GM23248 (cell line): Measurements from ENCODE around the gene ALDH16A1. TPM values are rescaled to one million over a fixed set of nuclear protein-coding genes. Genes with fewer than 3 reads are reported as not detected.
A peak's percentile ranks its signal among the peaks of the same experiment; 100 is the strongest.

Experiments used
- DNase-seq: peaks from one replicate; pipeline ENCODE4 v3.0.0-alpha.2; 2015
- H2AFZ ChIP-seq: fragments of 200-600 bp; sonication (generic); 2 replicates; pipeline ENCODE4 v1.6.1; 2016; ENCODE audit warnings: antibody characterized with exemption
- H3F3A ChIP-seq: fragments of 200-600 bp; sonication (generic); 2 replicates; pipeline ENCODE4 v1.6.1; 2016; ENCODE audit warnings: mild to moderate bottlenecking, antibody characterized with exemption, mixed run types; ENCODE audit not compliant: insufficient read depth
- H3K27ac ChIP-seq: fragments of 200-600 bp; sonication (generic); 2 replicates; pipeline ENCODE4 v1.5.1; 2016; ENCODE audit warnings: mild to moderate bottlenecking
- H3K27me3 ChIP-seq: fragments of 200-600 bp; sonication (generic); replicated peaks from 2 replicates; pipeline ENCODE4 v1.6.1; 2016; ENCODE audit warnings: mild to moderate bottlenecking; ENCODE audit not compliant: insufficient read depth
- H3K36me3 ChIP-seq: fragments of 200-600 bp; sonication (generic); 2 replicates; pipeline ENCODE4 v1.6.1; 2016; ENCODE audit warnings: low read depth, mild to moderate bottlenecking
- H3K4me1 ChIP-seq: fragments of 200-600 bp; sonication (generic); 2 replicates; pipeline ENCODE4 v1.6.1; 2016; ENCODE audit warnings: mild to moderate bottlenecking; ENCODE audit not compliant: insufficient read depth
- H3K4me2 ChIP-seq: fragments of 200-600 bp; sonication (generic); one replicate; pipeline ENCODE4 v1.6.1; 2016; ENCODE audit warnings: mild to moderate bottlenecking; ENCODE audit not compliant: unreplicated experiment
- H3K4me3 ChIP-seq: fragments of 200-600 bp; sonication (generic); 2 replicates; pipeline ENCODE4 v1.5.1; 2016; ENCODE audit warnings: mild to moderate bottlenecking
- H3K79me2 ChIP-seq: fragments of 200-600 bp; sonication (generic); 2 replicates; pipeline ENCODE4 v1.6.1; 2016; ENCODE audit warnings: mild to moderate bottlenecking; ENCODE audit not compliant: insufficient read depth
- H3K9ac ChIP-seq: fragments of 200-600 bp; sonication (generic); 2 replicates; pipeline ENCODE4 v1.6.1; 2016; ENCODE audit warnings: mild to moderate bottlenecking
- H3K9me2 ChIP-seq: fragments of 200-600 bp; sonication (generic); 2 replicates; pipeline ENCODE4 v1.6.1; 2016; ENCODE audit warnings: mixed run types, mild to moderate bottlenecking, moderate library complexity; ENCODE audit not compliant: insufficient read depth
- H3K9me3 ChIP-seq: fragments of 200-600 bp; sonication (generic); one replicate; pipeline ENCODE4 v1.6.1; 2017; ENCODE audit warnings: low read depth
- H4K20me1 ChIP-seq: fragments of 200-600 bp; sonication (generic); 2 replicates; pipeline ENCODE4 v1.6.0; 2016; ENCODE audit not compliant: insufficient read depth
- EZH2 ChIP-seq: fragments of 200-600 bp; sonication (generic); IDR thresholded peaks from 2 replicates; pipeline ENCODE4 v1.6.1; 2018; ENCODE audit warnings: antibody characterized with exemption, mild to moderate bottlenecking; ENCODE audit not compliant: insufficient read depth, poor library complexity, severe bottlenecking
- EZH2phosphoT487 ChIP-seq: fragments of 200-600 bp; sonication (generic); IDR thresholded peaks from 2 replicates; pipeline ENCODE4 v1.6.1; 2018; ENCODE audit warnings: antibody characterized with exemption, moderate library complexity, mild to moderate bottlenecking, low read depth; ENCODE audit not compliant: insufficient read depth
- WGBS, 2 experiments: methylation state at CpG; one replicate each; pipeline ENCODE4 v1.1.6; 2015 to 2017; ENCODE audit warnings: low lambda C conversion rate in 2 of 2, low coverage in 1 of 2; ENCODE audit errors: missing lambda C conversion rate in 2 of 2; 5-methylcytosine and 5-hydroxymethylcytosine counted together
- in situ Hi-C: fragments of 300-500 bp; cut with MboI; formaldehyde crosslinking; loops from 2 replicates; pipeline ENCODE4 v1.15.0; 2020
- polyA plus RNA-seq: library from polyadenylated mRNA; unstranded; fragments of >200 nt; fragmentation: Nextera tagmentation; extraction: Ambion mirVana; gene quantifications from 2 replicates; pipeline ENCODE4 v1.2.1, GENCODE V29; 2016
- total RNA-seq: library from RNA; depleted of rRNA; stranded (reverse); fragments of >200 nt; shearing (Covaris generic); gene quantifications from 2 replicates; pipeline ENCODE4 v1.2.3, GENCODE V29; 2014

ALDH16A1 gene
- total and polyA plus RNA-seq, 2 experiments from 2014 or later = 9.4 to 30.4 TPM

DNA sequence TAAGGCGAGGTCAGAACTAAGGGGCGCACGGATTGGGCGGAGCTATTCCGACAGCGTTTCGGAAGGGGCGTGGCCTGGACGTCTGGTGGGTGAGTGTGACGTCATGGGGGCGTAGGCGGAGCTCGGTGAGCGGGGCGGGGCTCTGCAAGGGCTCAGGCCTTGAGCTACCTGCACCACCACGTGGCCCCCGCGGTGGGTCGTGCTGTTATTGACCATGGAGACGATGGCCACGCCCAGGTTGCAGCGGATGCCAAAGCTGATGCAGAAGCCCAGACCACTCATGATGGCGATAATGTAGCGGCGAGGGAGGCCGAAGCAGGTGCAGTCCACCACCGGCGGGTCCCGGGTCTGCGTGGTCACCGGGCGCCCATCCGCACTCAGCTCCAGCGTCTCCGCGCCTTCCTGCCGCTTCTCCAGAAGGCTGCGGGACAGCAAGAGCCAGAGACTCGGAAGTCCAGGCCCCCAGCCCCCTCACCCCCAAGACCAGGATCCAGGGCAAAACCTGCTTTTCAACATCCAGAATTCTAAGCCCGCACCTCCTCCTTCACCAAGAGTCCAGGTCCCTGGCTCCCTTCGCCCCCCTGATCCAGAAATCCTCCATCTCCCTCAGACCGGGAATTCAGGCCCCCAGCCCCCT lies 16.5 kb upstream of the ALDH16A1 start:
- in situ Hi-C loops = no loop called here
- Histone ChIP-seq H3K27ac (no peak overlapping the region), H3K9ac (no peak overlapping the region), H3K4me2 (no peak overlapping the region), H3K4me1 (no peaks in the 10 kb centered on the region), H3K9me2 (no peaks in the 10 kb centered on the region), H3K9me3 (no peaks in the 10 kb centered on the region), H3K79me2 (no peaks in the 10 kb centered on the region), H3K4me3 (no peak overlapping the region), H3K36me3 (no peaks in the 10 kb centered on the region), H3F3A (peaks cover 5% of the 10 kb centered on the region; the same call in 1 of the 2 replicates), H4K20me1 (no peaks in the 10 kb centered on the region), H3K27me3 (peaks cover 82% of the 10 kb centered on the region), H2AFZ (no peak overlapping the region)
- 15 to 19% methylated on average over 39 to 40 of the region's 42 CpGs for whole genome bisulfite sequencing, 2 experiments
- TF ChIP-seq EZH2phosphoT487 (no peak), EZH2 (peak; percentile 25)
- peak; percentile 54 for DNase-seq

DNA sequence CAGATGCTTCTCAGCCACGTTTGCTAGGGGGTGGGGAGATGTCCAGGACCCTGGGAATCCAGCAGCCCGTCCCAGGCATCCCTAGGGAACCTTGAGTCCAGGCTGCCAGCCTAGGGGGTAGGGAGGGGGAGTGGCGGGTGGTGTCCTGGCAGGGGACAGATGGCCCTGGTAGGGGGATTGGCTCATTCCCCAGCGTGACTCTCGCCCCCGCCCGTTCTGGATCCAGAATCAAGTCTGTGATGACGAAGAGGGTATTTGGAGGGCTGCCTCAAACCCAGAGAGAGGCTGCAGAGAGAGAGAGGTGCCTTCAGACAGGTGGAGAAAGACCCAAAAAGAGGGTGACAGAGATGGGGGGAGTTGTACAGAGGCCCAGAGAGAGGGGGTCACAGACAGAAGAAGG lies 15.8 kb upstream of the ALDH16A1 start:
- WGBS, 2 experiments = 0 to 11% methylated on average over 4 to 8 of the region's 8 CpGs
- Histone ChIP-seq H3K4me2 (no peak overlapping the region), H3K9me2 (no peaks in the 10 kb centered on the region), H4K20me1 (no peaks in the 10 kb centered on the region), H3K27ac (no peak overlapping the region), H3K4me3 (no peak overlapping the region), H3K4me1 (no peaks in the 10 kb centered on the region), H3F3A (peaks cover 7% of the 10 kb centered on the region), H3K9me3 (no peaks in the 10 kb centered on the region), H3K27me3 (peaks cover 75% of the 10 kb centered on the region), H3K36me3 (no peaks in the 10 kb centered on the region), H3K79me2 (no peaks in the 10 kb centered on the region), H2AFZ (no peak overlapping the region), H3K9ac (no peak overlapping the region)
- TF ChIP-seq EZH2 (no peak), EZH2phosphoT487 (no peak)
- DNase-seq = no peak
- in situ Hi-C loops = no loop called here

- no peak for TF ChIP-seq EZH2phosphoT487
- peak; percentile 47 for TF ChIP-seq EZH2
- H3F3A ChIP-seq = peaks cover 8% of the 10 kb centered on the region
- no peak overlapping the region for H3K4me3 ChIP-seq
- no peak for DNase-seq
- H3K27me3 ChIP-seq = peaks cover 65% of the 10 kb centered on the region
- no peak overlapping the region for H2AFZ ChIP-seq
- H3K9me2 ChIP-seq = no peaks in the 10 kb centered on the region
- no peak overlapping the region for H3K4me2 ChIP-seq
- no peak overlapping the region for H3K27ac ChIP-seq
- no peaks in the 10 kb centered on the region for H3K9me3 ChIP-seq
- H4K20me1 ChIP-seq = no peaks in the 10 kb centered on the region
- no peak overlapping the region for H3K9ac ChIP-seq
- no peaks in the 10 kb centered on the region for H3K79me2 ChIP-seq
- no peaks in the 10 kb centered on the region for H3K36me3 ChIP-seq
- H3K4me1 ChIP-seq = no peaks in the 10 kb centered on the region
- in situ Hi-C loops = no loop called here
- 6 to 9% methylated on average over 6 of the region's 6 CpGs for WGBS, 2 experiments
These were observed 14.8 kb upstream of the ALDH16A1 start for GRCh38 chr19:49438261-49438660.

DNA sequence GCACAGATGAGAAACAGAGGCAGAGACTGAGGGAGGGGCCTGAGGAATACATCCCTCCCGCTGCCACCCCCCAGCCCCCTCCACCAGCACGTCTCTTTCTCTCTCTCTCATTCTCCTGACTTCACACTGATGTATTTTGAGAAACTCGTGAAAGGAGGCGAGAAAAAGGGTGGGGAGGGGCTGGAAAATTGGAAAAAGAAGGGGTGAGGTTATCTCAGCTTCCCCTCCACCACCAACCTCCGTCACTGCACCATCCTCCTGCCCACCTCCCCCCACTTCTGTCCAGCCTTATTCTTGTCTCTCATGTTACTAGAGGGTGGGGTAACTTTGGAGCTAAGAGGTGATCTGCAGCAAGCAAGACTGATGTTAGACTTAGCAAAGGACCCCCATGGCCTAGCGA lies 13.2 kb upstream of the ALDH16A1 start:
- TF ChIP-seq EZH2phosphoT487 = no peak
- TF ChIP-seq EZH2 = no peak
- Histone ChIP-seq H3K9me3 (no peaks in the 10 kb centered on the region), H3F3A (peaks cover 8% of the 10 kb centered on the region), H2AFZ (no peak overlapping the region), H3K4me1 (no peaks in the 10 kb centered on the region), H3K27me3 (peaks cover 51% of the 10 kb centered on the region), H3K4me2 (no peak overlapping the region), H3K36me3 (no peaks in the 10 kb centered on the region), H3K79me2 (no peaks in the 10 kb centered on the region), H4K20me1 (no peaks in the 10 kb centered on the region), H3K9me2 (no peaks in the 10 kb centered on the region), H3K9ac (no peak overlapping the region), H3K27ac (no peak overlapping the region), H3K4me3 (no peak overlapping the region)
- DNase-seq = no peak
- in situ Hi-C loops = no loop called here
- WGBS, 2 experiments = 30 to 31% methylated on average over 6 of the region's 6 CpGs
